ENCODE results near the gene TBCEL.

The TBCEL gene

GRCh38 chr11:121067026-121067425 is 43.1 kb downstream of the TBCEL start:
- DNase-seq, result no peak

- DNase-seq, result no peak
Measured at GRCh38 chr11:121067453-121067852, 43.6 kb downstream of the TBCEL start.

GRCh38 chr11:121067962-121068647 is 44.2 kb downstream of the TBCEL start:
- DNase-seq, result no peak

- no peak for DNase-seq
Measured at GRCh38 chr11:121068787-121069186, 44.9 kb downstream of the TBCEL start.

GRCh38 chr11:121070951-121071845 is 47.3 kb downstream of the TBCEL start:
- no peak for DNase-seq

GRCh38 chr11:121071846-121072450 is 48.0 kb downstream of the TBCEL start:
- no peak for DNase-seq

- DNase-seq, result no peak
Measured at GRCh38 chr11:121081321-121081720, 57.4 kb downstream of the TBCEL start.

GRCh38 chr11:121082219-121082618 is 58.3 kb downstream of the TBCEL start:
- DNase-seq, result no peak

- DNase-seq, result no peak
Measured at GRCh38 chr11:121082670-121083069, 58.8 kb downstream of the TBCEL start.

GRCh38 chr11:121086866-121087265 is 63.0 kb downstream of the TBCEL start:
- no peak for DNase-seq

- no peak for DNase-seq
Measured at GRCh38 chr11:121089566-121089965, 65.7 kb downstream of the TBCEL start.

- no peak for DNase-seq
Measured at GRCh38 chr11:121090145-121090721, 66.3 kb downstream of the TBCEL start.

- DNase-seq, result no peak
Measured at GRCh38 chr11:121091492-121092152, 67.7 kb downstream of the TBCEL start.

- no peak for DNase-seq
Measured at GRCh38 chr11:121095561-121095960, 71.7 kb downstream of the TBCEL start.

- DNase-seq, result no peak
Measured at GRCh38 chr11:121099364-121099763, 75.5 kb downstream of the TBCEL start.

- DNase-seq, result no peak
Measured at GRCh38 chr11:121099885-121100284, 76.0 kb downstream of the TBCEL start.

GRCh38 chr11:121100943-121101342 is 77.0 kb downstream of the TBCEL start, which contains the start of gene TECTA:
TECTA (plus strand) TSS chr11:121101243; CDS start chr11:121102666, 1,423 bp downstream.
- no peak for DNase-seq

GRCh38 chr11:121104312-121104762 is 80.4 kb downstream of the TBCEL start:
- no peak for DNase-seq

GRCh38 chr11:121105063-121105480 is 81.2 kb downstream of the TBCEL start:
- DNase-seq, result no peak

- no peak for DNase-seq
Measured at GRCh38 chr11:121105481-121106195, 81.7 kb downstream of the TBCEL start.

- no peak for DNase-seq
Measured at GRCh38 chr11:121106812-121107211, 82.9 kb downstream of the TBCEL start.

- DNase-seq, result no peak
Measured at GRCh38 chr11:121108413-121108812, 84.5 kb downstream of the TBCEL start.

All from activated CD4-positive, alpha-beta T cell treated with anti-CD3 and anti-CD28 coated beads, Interleukin-2, amount 50 U/mL, for 48 hours (primary cell).